GM12875 (cell line): Measurements from ENCODE around the gene CACNA1I.

Source experiments
- H3K4me3 ChIP-seq: one replicate; pipeline ENCODE4 v1.5.1; 2011; ENCODE audit warnings: low read depth, low read length, control low read depth
- CTCF ChIP-seq: IDR thresholded peaks from 2 replicates; pipeline ENCODE4 v1.5.1; 2011; ENCODE audit warnings: low read depth, mild to moderate bottlenecking, control low read depth, inconsistent platforms, low read length, moderate library complexity, borderline replicate concordance; ENCODE audit not compliant: insufficient read depth

The CACNA1I gene

GRCh38 chr22:39669432-39669831 lies 98.9 kb downstream of the CACNA1I start:
- TF ChIP-seq CTCF: no peak
- no peak overlapping the region for H3K4me3 ChIP-seq

GRCh38 chr22:39671936-39672335 lies 101.4 kb downstream of the CACNA1I start:
- TF ChIP-seq CTCF: no peak

GRCh38 chr22:39674536-39674935 lies 104.0 kb downstream of the CACNA1I start:
- no peak overlapping the region for H3K4me3 ChIP-seq
- TF ChIP-seq CTCF: no peak

More at GRCh38 chr22:39671936-39672335, 101.4 kb downstream of the CACNA1I start:
- H3K4me3 ChIP-seq: no peak overlapping the region

- TF ChIP-seq CTCF: no peak
- H3K4me3 ChIP-seq: no peak overlapping the region
Observed at GRCh38 chr22:39675947-39676346, 105.4 kb downstream of the CACNA1I start.

GRCh38 chr22:39677967-39678366 lies 107.4 kb downstream of the CACNA1I start:
- no peak for TF ChIP-seq CTCF
- no peak overlapping the region for H3K4me3 ChIP-seq

GRCh38 chr22:39678862-39679490 lies 108.4 kb downstream of the CACNA1I start:
- no peak for TF ChIP-seq CTCF
- no peak overlapping the region for H3K4me3 ChIP-seq

GRCh38 chr22:39679652-39680051 lies 109.1 kb downstream of the CACNA1I start:
- TF ChIP-seq CTCF: no peak
- no peak overlapping the region for H3K4me3 ChIP-seq
